ENCODE data around the gene PI16. TPM values are rescaled to one million over a fixed set of nuclear protein-coding genes. Genes with fewer than 3 reads are reported as not detected.

The PI16 gene, protein sequence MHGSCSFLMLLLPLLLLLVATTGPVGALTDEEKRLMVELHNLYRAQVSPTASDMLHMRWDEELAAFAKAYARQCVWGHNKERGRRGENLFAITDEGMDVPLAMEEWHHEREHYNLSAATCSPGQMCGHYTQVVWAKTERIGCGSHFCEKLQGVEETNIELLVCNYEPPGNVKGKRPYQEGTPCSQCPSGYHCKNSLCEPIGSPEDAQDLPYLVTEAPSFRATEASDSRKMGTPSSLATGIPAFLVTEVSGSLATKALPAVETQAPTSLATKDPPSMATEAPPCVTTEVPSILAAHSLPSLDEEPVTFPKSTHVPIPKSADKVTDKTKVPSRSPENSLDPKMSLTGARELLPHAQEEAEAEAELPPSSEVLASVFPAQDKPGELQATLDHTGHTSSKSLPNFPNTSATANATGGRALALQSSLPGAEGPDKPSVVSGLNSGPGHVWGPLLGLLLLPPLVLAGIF
- not detected for polyA plus RNA-seq (2012; ENCODE audit: insufficient read length, low read depth)

DNA sequence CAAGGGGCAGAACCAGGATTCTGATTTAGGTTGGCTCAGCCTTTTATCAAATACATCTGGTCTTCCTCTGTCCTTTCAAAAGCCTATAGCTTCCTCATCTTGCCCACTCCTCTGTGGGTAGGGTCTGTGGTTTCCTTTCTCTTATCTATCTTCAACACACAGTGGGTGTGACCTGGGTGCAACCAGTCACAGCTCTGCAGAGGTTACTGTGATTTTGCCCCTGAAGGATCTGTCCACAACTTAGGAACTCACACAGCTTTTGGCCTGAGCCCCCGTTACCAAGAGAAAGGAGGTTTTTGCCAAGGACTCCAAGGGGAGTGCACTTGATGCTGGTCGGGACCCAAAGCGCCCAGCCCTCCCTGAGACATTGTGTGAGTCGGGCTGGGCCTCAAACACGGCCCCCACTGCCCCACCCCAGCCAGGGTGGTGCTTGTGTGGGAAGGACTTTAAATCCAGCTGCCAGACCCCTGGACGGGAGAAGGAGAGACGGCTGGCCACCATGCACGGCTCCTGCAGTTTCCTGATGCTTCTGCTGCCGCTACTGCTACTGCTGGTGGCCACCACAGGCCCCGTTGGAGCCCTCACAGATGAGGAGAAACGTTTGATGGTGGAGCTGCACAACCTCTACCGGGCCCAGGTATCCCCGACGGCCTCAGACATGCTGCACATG, at the start of gene PI16:
Gene PI16, plus strand, starts transcription at position 477 of the 670 bp plus-strand sequence. Its CDS starts 23 bp downstream, at position 500.
- TF ChIP-seq SIN3A (IDR thresholded peaks at IDR 0.05; ENCODE audit: borderline replicate concordance, insufficient read depth, low read length) (no peak), FOXP2 (optimal IDR thresholded peaks at IDR 0.05; ENCODE audit: borderline replicate concordance, extremely low read depth, extremely low read length, insufficient read depth) (no peak), POLR2AphosphoS5 (IDR thresholded peaks at IDR 0.05; ENCODE audit: low read depth, low read length) (no peak), TAF1 (IDR thresholded peaks at IDR 0.05; ENCODE audit: borderline replicate concordance, insufficient read depth, low read length) (no peak)
- TF ChIP-seq, protein P1, sequence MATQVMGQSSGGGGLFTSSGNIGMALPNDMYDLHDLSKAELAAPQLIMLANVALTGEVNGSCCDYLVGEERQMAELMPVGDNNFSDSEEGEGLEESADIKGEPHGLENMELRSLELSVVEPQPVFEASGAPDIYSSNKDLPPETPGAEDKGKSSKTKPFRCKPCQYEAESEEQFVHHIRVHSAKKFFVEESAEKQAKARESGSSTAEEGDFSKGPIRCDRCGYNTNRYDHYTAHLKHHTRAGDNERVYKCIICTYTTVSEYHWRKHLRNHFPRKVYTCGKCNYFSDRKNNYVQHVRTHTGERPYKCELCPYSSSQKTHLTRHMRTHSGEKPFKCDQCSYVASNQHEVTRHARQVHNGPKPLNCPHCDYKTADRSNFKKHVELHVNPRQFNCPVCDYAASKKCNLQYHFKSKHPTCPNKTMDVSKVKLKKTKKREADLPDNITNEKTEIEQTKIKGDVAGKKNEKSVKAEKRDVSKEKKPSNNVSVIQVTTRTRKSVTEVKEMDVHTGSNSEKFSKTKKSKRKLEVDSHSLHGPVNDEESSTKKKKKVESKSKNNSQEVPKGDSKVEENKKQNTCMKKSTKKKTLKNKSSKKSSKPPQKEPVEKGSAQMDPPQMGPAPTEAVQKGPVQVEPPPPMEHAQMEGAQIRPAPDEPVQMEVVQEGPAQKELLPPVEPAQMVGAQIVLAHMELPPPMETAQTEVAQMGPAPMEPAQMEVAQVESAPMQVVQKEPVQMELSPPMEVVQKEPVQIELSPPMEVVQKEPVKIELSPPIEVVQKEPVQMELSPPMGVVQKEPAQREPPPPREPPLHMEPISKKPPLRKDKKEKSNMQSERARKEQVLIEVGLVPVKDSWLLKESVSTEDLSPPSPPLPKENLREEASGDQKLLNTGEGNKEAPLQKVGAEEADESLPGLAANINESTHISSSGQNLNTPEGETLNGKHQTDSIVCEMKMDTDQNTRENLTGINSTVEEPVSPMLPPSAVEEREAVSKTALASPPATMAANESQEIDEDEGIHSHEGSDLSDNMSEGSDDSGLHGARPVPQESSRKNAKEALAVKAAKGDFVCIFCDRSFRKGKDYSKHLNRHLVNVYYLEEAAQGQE (IDR thresholded peaks at IDR 0.05; ENCODE audit: insufficient read depth in 1 of 2, low read depth in 2 of 2, low read length in 2 of 2) = no peak

DNA sequence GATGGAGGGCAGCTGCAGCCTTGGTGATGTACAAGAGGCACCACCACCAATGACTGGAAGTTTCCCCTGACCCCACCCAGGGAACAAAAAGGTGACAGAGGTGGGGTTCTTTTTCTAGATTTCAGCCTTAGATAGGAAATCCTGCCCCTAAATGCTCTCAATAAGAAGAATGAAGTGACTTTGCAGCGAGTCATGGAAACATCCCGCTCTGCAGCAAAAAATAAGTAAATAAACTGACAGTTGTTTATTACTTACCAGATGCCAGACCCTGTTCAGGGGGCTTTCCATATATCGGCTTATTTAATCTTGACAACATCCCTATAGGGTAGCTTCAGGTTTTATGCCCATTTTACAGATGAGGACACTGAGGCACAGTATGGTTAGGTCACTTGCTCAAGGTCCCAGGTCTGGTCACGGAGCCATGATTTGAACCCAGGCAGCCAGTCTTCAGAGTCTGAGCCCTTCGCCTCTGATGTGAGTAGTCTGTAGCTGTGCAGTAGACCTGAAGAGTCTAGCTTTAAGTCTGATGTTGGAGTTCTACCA, 49.6 kb upstream of the PI16 start:
- TF ChIP-seq, protein P1 (IDR thresholded peaks at IDR 0.05; ENCODE audit: insufficient read depth in 1 of 2, low read depth in 2 of 2, low read length in 2 of 2) = no peak
- TF ChIP-seq TAF1 (IDR thresholded peaks at IDR 0.05; ENCODE audit: borderline replicate concordance, insufficient read depth, low read length) (no peak), SIN3A (IDR thresholded peaks at IDR 0.05; ENCODE audit: borderline replicate concordance, insufficient read depth, low read length) (no peak), POLR2AphosphoS5 (IDR thresholded peaks at IDR 0.05; ENCODE audit: low read depth, low read length) (no peak), FOXP2 (optimal IDR thresholded peaks at IDR 0.05; ENCODE audit: borderline replicate concordance, extremely low read depth, extremely low read length, insufficient read depth) (no peak)

DNA sequence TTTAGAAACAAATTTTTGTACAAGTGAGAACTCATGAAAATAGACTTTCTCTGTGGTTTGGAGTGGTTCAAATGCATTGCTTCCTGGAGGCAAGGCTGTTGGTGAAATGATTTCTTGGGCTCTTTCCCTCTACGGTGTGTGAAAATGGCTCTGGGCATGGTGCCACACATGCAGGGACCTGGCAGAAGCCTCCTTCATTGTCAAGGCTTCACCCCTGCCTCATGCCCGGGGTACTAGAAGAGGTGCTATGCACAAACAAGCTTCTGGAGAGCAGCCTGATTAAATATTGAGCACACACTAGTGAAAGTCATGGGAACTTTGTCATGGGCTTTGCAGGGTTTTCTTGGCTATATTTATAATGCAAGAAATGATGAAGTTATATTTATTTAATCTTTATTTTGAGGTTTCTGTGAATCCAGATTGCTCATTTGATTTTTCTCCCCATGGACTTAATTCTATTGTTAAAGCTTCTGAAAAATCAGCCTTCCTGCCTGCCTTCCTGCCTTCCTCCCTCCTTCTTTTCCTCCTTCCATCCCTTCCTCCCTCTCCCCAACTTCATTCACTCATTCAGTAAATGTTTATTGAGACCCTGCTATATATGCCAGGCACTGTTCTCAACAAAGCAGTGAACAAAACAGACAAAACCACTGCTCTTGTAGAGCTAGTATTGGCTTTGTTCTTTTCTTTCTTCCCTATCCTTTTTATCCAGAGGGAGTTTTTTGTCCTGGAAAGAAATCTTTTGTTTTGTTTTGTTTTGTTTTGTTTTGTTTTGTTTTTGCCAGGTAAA, 47.8 kb upstream of the PI16 start:
- TF ChIP-seq SIN3A (IDR thresholded peaks at IDR 0.05; ENCODE audit: borderline replicate concordance, insufficient read depth, low read length) = no peak

DNA sequence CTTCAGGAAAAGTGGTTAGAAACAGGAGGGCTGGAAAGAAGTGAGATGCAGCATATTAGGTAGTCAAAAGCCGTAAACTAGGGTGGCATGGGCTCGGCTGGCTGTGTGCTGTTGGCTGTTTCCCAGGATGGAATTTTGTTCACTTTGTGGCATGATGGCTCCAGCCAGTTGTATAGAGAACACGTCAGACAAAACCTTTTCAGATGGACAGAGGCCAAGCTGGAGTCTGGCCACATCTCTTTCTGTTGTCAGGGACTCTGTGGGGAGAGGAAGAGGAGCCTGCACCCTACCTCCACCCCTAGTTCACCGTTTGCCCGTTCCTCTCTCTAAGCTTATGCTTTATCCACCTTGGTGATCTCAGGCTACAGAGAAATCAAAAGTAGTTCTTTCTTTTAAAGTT, 46.8 kb upstream of the PI16 start:
- TF ChIP-seq, protein P1 (IDR thresholded peaks at IDR 0.05; ENCODE audit: insufficient read depth in 1 of 2, low read depth in 2 of 2, low read length in 2 of 2) = no peak
- TF ChIP-seq FOXP2 (optimal IDR thresholded peaks at IDR 0.05; ENCODE audit: borderline replicate concordance, extremely low read depth, extremely low read length, insufficient read depth) (no peak), SIN3A (IDR thresholded peaks at IDR 0.05; ENCODE audit: borderline replicate concordance, insufficient read depth, low read length) (no peak), POLR2AphosphoS5 (IDR thresholded peaks at IDR 0.05; ENCODE audit: low read depth, low read length) (no peak), TAF1 (IDR thresholded peaks at IDR 0.05; ENCODE audit: borderline replicate concordance, insufficient read depth, low read length) (no peak)

DNA sequence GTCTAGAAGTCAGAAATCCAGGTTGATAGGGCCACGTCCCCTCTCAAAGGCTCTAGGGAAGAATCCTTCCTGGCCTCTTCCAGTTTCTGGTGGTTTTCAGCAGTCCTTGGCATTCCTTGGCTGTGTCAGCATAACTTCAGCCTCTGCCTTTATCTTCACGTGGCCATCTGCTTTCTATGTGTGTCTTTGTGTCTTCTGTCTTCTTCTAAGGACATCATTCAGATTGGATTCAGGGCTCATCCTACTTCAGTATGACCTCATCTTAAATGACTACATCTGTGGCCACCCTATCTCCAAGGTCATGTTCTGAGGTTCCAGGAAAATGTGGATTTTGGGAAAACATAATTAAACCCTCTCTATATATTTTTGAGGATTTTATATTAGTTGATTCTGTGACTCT, 45.8 kb upstream of the PI16 start:
- no peak for TF ChIP-seq FOXP2 (optimal IDR thresholded peaks at IDR 0.05; ENCODE audit: borderline replicate concordance, extremely low read depth, extremely low read length, insufficient read depth)
- no peak for TF ChIP-seq POLR2AphosphoS5 (IDR thresholded peaks at IDR 0.05; ENCODE audit: low read depth, low read length)
- TF ChIP-seq TAF1 (IDR thresholded peaks at IDR 0.05; ENCODE audit: borderline replicate concordance, insufficient read depth, low read length) = no peak
- TF ChIP-seq, protein P1 (IDR thresholded peaks at IDR 0.05; ENCODE audit: insufficient read depth in 1 of 2, low read depth in 2 of 2, low read length in 2 of 2) = no peak
- no peak for TF ChIP-seq SIN3A (IDR thresholded peaks at IDR 0.05; ENCODE audit: borderline replicate concordance, insufficient read depth, low read length)
